ENCODE results near the gene GGT1. TPM values are rescaled to one million over a fixed set of nuclear protein-coding genes. Genes with fewer than 3 reads are reported as not detected.
"Not testable (repeated sequence)": the region's sequence is repeated elsewhere in the genome, so short reads cannot be mapped to it uniquely, and the experiment has no call there.

GGT1 gene
- total and polyA plus RNA-seq, 2 donors (not counting 3 experiments of a cell fraction or from before 2014, with no cell fraction given), result 1.8 to 2.0 TPM

DNA sequence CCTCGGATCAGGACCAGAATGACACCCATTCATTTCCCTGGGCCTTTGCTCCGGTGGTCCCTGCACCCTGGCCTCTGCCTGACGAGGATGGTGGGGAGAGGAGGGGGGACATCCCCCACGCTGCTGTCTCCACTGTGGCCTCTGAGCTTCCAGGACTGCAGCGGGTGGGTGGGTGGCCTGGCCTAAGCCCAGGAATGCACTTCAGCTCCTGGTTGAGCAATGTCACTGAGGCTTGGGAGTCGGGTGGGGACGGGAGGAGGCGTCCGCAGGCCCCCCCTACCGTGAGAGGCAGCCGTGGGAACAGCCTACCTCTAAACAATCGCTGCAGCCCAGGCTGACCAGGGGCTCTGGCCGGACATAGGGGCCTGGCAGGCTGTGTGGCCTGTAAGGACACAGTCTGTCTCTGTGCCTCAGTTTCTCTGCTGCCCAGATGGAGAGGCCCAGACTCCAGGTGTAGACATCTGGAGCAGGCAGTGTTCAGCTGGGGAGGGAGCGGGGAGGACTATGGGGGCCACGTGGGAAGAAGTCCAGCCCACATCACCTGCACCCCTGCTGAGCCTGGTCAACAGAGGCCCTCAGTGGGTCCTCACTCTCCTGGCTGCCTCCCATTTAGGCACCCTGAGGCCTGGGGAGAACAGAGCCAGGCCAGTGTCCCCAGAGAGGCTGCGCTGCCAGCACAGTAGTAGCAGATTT is 28.6 kb downstream of the GGT1 start:
- POLR2A ChIA-PET; H3K9me3 ChIP-seq (replicated peaks; ENCODE audit: control insufficient read depth, insufficient read depth, low read length); H3K27me3 ChIP-seq (ENCODE audit: control insufficient read depth in 2 of 2, insufficient read depth in 2 of 2, low read length in 2 of 2); H3K4me2 ChIP-seq (ENCODE audit: insufficient read depth, low read length); dilution Hi-C loops (cut with MboI; ENCODE audit: extremely low pct_ligation_motif_present, low sequenced_read_pairs); H3K36me3 ChIP-seq (ENCODE audit: control insufficient read depth in 2 of 2, extremely low read depth in 1 of 2, insufficient read depth in 2 of 2, low read length in 2 of 2); DNase-seq (ENCODE audit: low read depth, low spot score); intact Hi-C loops (cut with micrococcal nuclease); H3K27ac ChIP-seq (ENCODE audit: insufficient read depth, low read depth, low read length); H3K9ac ChIP-seq (replicated peaks; ENCODE audit: extremely low read depth, insufficient read depth, low read length); CTCF ChIA-PET; H4K20me1 ChIP-seq (replicated peaks; ENCODE audit: control insufficient read depth, extremely low read depth, insufficient read depth, low read length); H3K4me3 ChIP-seq (replicated peaks in 1 of 3; ENCODE audit: insufficient read depth in 1 of 3, low read depth in 1 of 3, low read length in 3 of 3); H3K9me1 ChIP-seq (replicated peaks; ENCODE audit: control insufficient read depth, extremely low read depth, insufficient read depth, low read length); H3K4me1 ChIP-seq (ENCODE audit: control insufficient read depth, extremely low read depth, insufficient read depth, low read length); H2AFZ ChIP-seq (ENCODE audit: low read depth, low read length); FAIRE-seq; BruUV-seq (replicated peaks); H3K79me2 ChIP-seq (ENCODE audit: control insufficient read depth, insufficient read depth, low read length): not testable (repeated sequence)

DNA sequence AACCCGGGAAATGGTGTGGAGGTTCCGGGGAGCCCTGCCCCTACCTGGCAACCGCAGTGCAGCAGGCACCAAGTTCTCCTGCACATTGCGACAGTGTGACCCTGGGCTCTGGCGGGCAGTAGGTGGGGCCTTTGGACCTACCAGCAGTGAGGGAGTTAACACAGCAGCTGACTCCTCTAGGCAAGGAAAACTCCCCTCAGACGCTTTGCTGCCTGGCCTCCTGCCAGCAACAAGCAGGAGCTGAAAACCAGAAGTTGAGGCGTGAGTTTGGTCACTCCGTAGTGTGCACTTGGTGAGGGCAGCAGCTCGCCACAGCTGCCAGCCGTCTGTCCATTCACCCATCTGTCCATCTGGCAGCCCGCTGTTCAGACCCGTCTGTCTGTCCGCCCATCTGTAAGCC is 29.6 kb downstream of the GGT1 start:
- H3K4me1 ChIP-seq (ENCODE audit: control insufficient read depth, extremely low read depth, insufficient read depth, low read length); POLR2A ChIA-PET; H3K4me2 ChIP-seq (ENCODE audit: insufficient read depth, low read length); H3K9ac ChIP-seq (replicated peaks; ENCODE audit: extremely low read depth, insufficient read depth, low read length); dilution Hi-C loops (cut with MboI; ENCODE audit: extremely low pct_ligation_motif_present, low sequenced_read_pairs); BruUV-seq (replicated peaks); H2AFZ ChIP-seq (ENCODE audit: low read depth, low read length); CTCF ChIA-PET; H3K27ac ChIP-seq (ENCODE audit: insufficient read depth, low read depth, low read length); H3K79me2 ChIP-seq (ENCODE audit: control insufficient read depth, insufficient read depth, low read length); H3K9me1 ChIP-seq (replicated peaks; ENCODE audit: control insufficient read depth, extremely low read depth, insufficient read depth, low read length); H3K27me3 ChIP-seq (ENCODE audit: control insufficient read depth in 2 of 2, insufficient read depth in 2 of 2, low read length in 2 of 2); intact Hi-C loops (cut with micrococcal nuclease); H3K9me3 ChIP-seq (replicated peaks; ENCODE audit: control insufficient read depth, insufficient read depth, low read length); H3K36me3 ChIP-seq (ENCODE audit: control insufficient read depth in 2 of 2, extremely low read depth in 1 of 2, insufficient read depth in 2 of 2, low read length in 2 of 2); H3K4me3 ChIP-seq (replicated peaks in 1 of 3; ENCODE audit: insufficient read depth in 1 of 3, low read depth in 1 of 3, low read length in 3 of 3); H4K20me1 ChIP-seq (replicated peaks; ENCODE audit: control insufficient read depth, extremely low read depth, insufficient read depth, low read length): not testable (repeated sequence)
- peak; percentile 9 for DNase-seq (ENCODE audit: low read depth, low spot score)
- FAIRE-seq, result peak; percentile 28

DNA sequence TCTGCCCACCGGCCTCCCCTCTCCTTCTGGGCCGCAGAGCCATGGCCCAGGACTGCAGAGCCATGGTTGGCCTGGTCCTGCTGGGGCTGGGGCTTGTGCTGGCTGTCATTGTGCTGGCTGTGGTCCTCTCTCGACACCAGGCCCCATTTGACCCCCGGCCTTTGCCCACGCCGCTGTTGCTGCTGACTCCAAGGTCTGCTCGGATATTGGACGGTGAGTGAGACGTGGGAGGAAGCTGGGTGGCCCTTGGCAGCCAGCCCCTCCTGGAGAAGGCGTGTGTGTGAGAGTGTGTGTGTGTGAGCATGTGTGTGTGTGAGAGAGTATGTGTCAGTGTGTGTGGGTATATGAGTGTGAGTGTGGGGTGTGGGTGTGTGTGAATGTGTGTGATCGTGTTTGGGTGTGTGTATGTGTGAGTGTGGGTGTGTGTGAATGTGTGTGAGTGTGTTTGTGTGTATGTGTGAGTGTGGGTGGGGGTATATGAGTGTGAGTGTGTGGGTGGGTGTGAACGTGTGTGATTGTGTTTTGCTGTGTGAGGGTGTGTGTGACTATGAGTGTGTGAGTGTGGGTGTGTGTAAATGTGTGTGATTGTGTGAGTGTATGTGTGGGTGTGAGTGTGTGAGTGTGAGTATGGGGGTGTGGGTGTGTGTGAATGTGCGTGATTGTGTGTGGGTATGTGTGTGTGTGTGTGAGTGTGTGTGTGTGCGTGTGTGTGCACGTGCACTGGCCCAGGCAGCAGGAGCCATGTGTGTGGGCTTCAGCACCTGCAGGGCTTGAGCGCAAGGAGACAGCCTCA is 30.4 kb downstream of the GGT1 start:
- not testable (repeated sequence) for DNase-seq (ENCODE audit: low read depth, low spot score)

More for the DNA sequence above, 30.4 kb downstream of the GGT1 start:
- intact Hi-C loops (cut with micrococcal nuclease); CTCF ChIA-PET; H3K79me2 ChIP-seq (ENCODE audit: control insufficient read depth, insufficient read depth, low read length); H3K9ac ChIP-seq (replicated peaks; ENCODE audit: extremely low read depth, insufficient read depth, low read length); H3K27me3 ChIP-seq (ENCODE audit: control insufficient read depth in 2 of 2, insufficient read depth in 2 of 2, low read length in 2 of 2); H4K20me1 ChIP-seq (replicated peaks; ENCODE audit: control insufficient read depth, extremely low read depth, insufficient read depth, low read length); BruUV-seq (replicated peaks); H3K36me3 ChIP-seq (ENCODE audit: control insufficient read depth in 2 of 2, extremely low read depth in 1 of 2, insufficient read depth in 2 of 2, low read length in 2 of 2); POLR2A ChIA-PET; H3K9me3 ChIP-seq (replicated peaks; ENCODE audit: control insufficient read depth, insufficient read depth, low read length); H3K4me1 ChIP-seq (ENCODE audit: control insufficient read depth, extremely low read depth, insufficient read depth, low read length); H3K27ac ChIP-seq (ENCODE audit: insufficient read depth, low read depth, low read length); FAIRE-seq; H2AFZ ChIP-seq (ENCODE audit: low read depth, low read length); H3K9me1 ChIP-seq (replicated peaks; ENCODE audit: control insufficient read depth, extremely low read depth, insufficient read depth, low read length); H3K4me3 ChIP-seq (replicated peaks in 1 of 3; ENCODE audit: insufficient read depth in 1 of 3, low read depth in 1 of 3, low read length in 3 of 3); dilution Hi-C loops (cut with MboI; ENCODE audit: extremely low pct_ligation_motif_present, low sequenced_read_pairs); H3K4me2 ChIP-seq (ENCODE audit: insufficient read depth, low read length): not testable (repeated sequence)
